HT1080 (cell line): Measurements from ENCODE around the gene SH3RF1. TPM values are rescaled to one million over a fixed set of nuclear protein-coding genes. Genes with fewer than 3 reads are reported as not detected.
A peak's percentile ranks its signal among the peaks of the same experiment; 100 is the strongest.
"Not testable (repeated sequence)": the region's sequence is repeated elsewhere in the genome, so short reads cannot be mapped to it uniquely, and the experiment has no call there.

Source experiments
- DNase-seq: peaks from one replicate; pipeline ENCODE4 v3.0.0-alpha.2; 2015; ENCODE audit warnings: low read depth
- total RNA-seq: library from RNA; depleted of rRNA; stranded (reverse); fragments of >200 nt; shearing (Covaris generic); gene quantifications from 2 replicates; pipeline ENCODE4 v1.2.3, GENCODE V29; 2014

SH3RF1 gene
- total RNA-seq, 1 experiment from 2014 or later, result 12.0 TPM

DNA sequence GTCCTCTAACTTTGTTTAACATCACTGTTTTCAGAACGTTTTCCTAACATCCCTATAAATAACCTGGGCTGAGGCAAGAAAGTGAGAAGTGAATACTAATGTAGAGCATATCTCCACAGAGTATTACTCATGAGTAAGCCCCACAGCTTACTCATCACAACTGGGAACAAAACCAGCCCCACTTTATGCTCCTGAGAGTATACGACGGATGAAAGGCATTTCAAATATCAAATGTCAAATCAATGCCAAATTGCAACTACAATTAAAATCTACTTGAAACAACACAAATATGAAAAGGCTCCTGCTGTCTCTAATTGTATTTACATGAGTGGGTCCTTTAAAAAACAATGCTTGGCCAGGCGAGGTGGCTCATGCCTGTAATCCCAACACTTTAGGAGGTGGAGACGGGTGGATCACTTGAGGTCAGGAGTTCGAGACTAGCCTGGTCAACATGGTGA is 41.2 kb downstream of the SH3RF1 start:
- DNase-seq, result peak; percentile 91

DNA sequence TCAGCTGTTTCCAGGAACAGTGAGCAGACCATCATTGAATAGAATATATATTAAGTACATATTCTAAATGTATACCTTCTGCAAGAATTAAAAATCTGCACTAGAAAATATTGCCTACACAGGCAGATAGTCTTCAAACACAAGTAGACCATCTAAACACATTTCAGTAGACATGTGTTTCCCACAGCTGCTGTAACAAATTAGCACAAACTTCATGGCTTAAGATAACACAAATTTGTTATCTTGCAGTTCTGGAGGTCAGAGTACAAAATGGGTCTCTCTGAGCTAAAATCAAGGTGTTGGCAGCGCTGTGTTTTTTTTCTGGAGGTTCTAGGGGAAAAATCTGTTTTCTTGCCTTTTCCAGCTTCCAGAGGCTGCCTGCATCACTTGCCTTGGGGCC is 42.7 kb downstream of the SH3RF1 start:
- DNase-seq, result no peak

DNA sequence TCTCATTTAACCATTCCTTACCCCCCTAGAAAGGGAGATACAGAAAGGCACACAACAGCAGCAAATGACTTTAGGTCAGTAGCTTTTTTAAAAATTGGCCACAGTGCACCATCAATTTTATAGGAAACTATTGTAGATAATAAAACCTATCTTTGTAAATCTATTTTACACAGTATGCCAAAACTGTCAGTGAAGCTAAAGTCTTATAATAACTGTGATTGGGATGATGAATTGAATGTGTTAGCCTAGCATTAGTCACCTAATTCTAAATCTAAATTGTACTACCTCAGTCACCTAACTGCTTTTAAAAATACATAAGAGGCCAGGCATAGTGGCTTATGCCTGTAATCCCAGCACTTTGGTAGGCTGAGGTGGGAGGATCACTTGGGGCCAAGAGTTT is 44.2 kb downstream of the SH3RF1 start:
- DNase-seq, result no peak

DNA sequence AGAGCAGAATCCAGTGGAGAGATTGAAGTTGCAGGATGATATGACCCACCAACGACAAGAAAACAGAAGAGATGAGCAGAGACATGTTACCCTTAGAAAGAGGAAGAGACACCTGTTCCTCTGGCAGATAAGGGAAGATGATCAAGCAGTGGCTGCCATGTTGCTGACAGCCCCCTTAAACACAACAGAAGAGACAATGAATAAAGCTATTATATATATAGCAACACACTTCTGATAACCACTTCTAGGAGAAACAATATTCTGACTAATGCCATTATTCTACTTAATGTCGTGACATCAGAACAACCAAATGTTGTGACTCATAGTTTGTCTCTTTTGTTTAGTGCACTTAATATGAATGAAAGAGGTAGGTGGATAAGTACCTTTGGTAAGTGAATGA is 44.9 kb downstream of the SH3RF1 start:
- DNase-seq, result peak; percentile 60

DNA sequence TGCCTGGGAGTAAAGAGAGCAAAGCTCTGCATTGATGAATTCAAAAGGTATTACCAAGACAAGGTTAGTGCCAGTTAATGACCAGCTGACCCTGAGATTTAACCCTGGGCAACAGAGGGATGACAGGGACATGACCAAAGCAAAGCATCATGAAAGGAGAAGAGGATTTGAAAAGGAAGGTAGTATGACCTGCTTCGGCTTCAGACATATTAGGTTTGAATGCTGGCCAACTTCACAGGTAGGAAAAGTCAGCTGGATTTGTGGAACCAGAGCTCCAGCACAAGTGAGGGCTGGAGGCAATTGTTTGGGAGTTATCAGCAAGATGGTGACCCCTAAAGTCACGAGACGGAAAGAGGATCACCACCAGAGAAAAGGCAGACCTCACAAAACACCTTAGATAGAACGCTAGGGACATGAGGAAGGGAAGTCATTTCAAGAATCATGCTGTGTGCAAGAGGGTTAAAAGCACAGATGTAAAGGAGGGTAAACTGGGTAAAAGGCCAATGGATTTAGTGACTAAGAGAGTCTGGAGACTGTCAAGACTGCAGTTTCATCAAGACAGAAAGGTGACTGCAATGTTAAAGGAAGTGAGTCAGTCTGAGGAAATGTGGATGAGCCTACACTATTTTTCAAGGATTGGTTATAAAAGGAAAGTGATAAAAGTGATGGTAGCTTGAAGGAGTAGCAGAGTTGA is 45.6 kb downstream of the SH3RF1 start:
- peak; percentile 98 for DNase-seq

DNA sequence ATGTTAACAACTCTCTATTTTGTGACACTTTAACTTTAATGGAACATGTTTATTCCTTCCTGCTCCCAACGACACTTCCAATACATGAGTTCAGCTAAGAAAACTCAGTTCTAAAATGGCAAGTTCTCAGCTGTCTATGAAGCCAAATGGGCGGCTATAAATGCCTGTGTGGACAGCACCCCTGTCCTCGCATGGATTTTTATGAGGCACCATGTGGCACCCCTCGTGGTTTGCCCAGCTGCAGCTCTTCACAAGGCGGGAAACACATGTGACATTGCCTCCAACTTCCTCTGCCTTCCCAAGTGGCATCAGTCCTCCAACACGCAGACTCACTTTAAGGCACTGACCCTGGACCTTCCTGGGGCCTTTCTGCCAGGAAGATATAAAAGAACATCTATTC is 48.0 kb downstream of the SH3RF1 start:
- no peak for DNase-seq

DNA sequence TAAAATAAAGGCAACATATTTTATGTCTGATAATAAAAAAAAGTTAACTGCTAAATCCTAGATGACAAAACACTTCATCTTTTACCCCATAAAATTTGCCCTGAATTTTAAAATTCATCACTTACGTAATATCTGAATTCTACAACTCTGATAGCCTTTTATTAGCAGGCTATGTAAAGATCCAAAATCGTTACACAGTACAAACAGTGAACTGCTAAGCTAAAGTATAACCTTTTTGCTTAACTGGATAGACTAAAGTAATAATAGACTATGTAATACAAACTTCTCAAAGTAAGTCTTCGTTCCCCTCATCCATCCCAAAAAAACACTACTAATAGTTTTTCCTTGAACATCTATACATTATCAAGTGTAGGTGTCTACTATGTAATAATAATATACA is 49.1 kb downstream of the SH3RF1 start:
- DNase-seq, result no peak

DNA sequence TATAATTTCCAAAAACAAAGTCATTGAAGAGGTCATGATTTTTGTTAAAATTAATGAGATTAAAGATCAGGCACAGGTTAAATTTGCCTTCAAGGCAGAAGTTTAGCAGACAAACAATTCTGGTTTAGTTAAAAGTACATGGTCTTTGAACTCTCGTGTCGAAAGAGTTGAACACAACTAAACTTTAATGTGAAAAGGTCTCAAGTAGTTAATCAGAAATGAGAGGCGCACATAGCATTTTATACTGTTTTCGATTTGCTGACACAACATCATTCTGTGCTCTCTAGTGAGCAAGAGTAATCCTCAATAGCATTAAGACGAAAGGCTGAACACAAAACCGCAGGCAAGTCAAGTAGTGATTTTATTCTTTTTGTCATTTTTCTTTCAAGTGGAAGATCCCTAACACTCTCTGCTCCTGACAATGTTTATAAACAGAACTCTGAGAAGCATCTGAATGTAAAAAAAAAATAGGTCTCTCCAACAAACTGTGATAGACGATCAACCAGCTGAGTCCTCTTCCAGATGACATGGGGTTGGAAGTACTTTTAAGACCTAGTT is 49.8 kb downstream of the SH3RF1 start:
- DNase-seq, result no peak

DNA sequence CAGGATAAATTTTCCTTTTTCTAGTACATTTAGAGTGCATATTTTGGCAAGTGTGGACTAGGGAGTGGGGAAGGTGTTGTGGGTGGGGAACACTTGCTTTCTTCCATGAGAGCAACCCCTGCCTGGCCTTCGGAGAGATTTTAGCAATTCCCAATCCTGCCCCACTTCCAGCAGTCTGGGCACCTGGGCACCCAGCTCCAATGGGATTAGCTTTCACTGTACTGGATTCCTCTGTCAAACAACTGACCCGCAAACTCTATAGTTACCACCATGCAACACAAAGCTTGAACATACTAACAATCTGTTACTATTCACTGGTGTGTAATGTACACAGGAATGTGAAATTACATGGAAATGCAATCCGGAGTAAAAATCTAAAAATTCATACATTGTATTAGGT is 50.3 kb downstream of the SH3RF1 start:
- DNase-seq, result no peak

DNA sequence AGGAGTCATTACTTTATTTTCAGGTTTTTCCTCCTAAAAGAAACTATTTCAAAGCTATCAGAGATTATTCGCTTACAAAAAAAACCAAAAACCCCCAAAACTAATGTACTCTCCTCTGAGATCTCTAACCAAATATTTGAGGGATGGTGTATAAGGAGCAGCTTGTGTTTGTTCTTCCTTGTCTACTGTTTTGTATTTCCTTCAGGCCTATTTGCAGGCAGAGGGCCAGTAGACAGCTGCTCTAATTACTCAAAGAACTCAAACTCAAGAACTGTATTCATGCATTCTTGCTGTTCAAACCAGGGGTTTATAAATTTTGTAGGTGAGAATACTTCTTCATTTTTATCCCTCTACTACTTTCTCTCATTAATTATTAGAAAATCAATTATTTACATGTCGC is 51.3 kb downstream of the SH3RF1 start:
- no peak for DNase-seq

DNA sequence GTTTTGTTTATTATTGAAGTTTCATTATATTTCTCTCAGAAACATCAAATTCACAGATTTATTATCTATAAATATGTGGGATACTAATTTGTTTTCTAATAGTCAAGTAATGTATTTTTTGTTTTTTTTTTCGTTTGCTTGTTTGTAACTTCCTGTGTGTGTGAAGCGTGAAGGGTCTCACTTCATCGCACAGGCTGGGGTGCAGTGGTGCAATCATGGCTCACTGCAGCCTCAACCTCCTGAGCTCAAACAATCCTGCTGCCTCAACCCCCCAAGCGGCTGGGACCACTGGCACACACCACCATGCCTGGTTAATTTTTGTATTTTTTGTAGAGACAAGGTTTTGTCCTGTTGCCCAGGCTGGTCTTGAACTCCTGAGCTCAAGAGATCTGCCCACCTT is 55.1 kb downstream of the SH3RF1 start:
- DNase-seq, result no peak

DNA sequence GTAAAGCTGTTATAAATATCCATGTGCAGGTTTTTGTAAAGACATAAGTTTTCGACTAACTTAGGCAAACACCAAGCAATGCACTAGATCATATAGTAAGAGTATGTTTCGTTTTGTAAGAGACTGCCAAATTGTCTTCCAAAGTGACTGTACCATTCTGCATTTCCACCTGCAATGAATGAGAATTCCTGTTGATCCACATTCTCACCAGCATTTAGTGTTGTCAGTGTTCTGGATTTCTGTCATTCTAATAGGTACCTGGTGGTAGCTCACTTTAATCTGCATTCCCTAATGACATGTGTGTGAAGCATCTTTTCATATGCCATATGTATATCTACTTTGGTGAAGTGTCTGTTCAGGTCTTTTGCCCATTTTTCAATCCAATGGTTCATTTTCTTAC is 57.8 kb downstream of the SH3RF1 start:
- no peak for DNase-seq

DNA sequence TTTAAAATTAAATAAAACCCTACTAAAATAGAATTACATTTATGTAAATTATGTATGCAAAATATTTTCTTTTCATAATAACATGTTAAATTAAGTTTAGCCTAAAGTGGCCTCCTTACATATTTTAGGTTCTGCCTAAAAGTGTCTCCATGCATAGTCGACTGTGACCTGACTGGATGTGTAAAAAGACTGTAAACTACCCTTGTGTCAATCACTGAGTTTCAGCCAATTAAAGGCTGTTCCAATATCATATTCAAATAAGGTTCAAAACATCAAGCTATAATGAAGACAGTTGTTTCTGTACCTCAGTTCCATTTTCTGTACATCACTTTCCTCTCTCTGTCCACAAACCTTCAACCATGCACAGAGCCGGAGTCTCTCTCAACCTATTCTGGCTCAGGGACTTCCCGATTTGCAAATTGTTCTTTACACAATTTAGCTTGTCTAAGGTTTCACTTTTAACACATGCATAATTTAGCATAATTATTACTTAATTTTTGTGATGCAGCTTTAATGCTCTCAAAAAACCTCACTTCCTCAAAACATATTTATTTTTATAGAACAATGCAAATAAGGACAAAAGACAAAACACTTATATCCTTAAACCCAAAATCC is 60.1 kb downstream of the SH3RF1 start:
- DNase-seq, result no peak

DNA sequence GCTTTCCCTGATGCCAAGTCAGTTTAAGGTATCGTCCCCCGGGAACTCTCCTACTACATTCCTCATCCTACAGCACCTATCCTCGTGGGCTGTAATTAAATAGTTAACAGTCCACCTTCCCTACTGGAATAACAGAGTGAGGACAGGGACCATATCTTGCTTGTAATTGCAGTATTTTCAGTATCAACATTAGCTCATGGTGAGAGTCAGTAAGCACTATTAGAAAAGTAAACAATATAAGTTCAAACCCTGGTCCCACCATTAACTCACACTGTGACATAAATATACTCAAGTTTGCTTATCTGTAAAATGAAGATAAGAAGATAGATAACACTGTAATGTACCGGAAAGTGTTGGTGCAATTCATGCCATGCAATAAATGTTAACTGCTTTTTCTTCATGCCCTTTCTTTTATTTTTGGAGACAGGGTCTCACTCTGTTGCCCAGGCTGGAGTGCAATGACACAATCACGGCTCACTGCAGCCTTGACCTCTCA is 61.3 kb downstream of the SH3RF1 start:
- no peak for DNase-seq

DNA sequence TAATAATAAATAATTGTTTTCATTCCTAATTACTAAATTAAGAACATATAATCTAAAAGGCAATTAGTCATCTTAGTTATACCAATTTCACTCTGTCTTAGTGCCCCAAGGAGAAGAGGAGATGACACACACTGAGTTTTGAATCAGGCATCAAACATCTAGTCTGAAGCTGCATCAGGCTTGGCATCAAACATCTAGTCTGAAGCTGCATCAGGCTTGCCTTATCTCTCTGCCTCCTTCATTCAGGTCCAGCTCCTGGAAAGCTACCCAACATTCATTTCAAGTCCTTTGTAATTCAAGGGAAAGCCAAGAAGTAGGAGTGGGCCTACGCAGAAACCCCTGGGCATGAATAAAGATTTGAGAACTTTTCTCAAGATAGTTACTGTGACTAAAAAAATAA is 62.2 kb downstream of the SH3RF1 start:
- no peak for DNase-seq

DNA sequence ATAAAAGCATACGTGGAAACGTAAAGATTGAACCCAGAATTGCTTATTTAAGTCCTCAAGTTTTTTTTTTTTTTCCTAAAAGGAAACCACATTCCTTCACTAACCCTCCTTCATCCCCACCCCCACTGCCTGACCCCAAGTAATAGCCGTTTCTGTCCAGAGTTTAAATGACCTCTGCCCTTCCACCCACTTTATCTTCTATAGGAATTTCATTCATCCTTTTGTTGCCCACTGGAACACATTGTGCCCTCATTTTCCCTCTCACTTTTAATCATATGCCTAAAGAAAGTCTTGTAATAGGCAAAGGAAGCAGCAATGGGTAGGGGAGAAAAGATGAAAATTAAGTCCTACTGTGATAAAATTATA is 62.7 kb downstream of the SH3RF1 start:
- no peak for DNase-seq

DNA sequence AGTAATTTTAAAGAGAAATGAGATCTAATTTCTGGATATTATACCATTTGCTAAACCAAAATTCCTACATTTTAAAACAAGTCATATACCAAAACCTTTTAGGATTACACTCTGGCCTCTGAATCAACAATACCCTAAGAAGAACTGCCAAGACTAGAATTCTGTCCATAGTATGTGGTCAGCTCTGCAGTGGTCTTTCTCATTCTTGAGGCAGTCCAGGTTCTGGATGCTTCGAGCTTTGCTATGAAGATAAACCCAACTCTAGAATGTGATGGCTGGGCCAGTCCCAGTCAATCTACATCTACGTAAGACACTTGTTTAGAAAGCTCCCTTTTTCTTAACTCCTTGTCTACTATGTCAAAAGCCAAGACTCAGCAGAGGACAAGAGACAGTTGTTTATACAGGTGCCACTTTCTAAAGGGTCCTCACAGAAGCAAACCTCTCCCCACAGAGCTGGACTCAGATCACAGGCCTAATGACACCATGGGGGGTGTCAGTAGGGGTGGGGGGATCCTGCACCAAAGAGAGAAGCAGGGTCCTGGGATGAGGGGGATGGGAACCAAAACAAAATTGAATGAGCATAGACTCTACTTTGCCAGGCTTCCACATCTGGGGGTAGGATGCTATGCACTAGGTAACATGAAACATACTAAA is 63.2 kb downstream of the SH3RF1 start:
- DNase-seq, result no peak

DNA sequence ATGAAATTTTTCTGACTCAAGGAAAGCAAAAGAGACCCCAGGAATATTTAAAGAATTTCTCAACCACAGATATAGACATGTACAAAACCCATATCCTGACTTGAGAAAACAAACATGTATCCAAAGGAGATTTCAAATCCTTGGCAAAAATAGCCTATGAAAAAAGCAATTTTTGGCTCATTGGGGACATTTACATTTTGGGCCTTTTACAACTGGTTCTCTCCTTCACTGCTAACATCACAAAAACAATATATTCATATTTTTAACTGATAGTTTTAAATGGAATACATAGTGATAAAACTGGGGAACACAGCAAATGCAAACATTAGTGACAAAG is 65.0 kb downstream of the SH3RF1 start:
- DNase-seq, result no peak

DNA sequence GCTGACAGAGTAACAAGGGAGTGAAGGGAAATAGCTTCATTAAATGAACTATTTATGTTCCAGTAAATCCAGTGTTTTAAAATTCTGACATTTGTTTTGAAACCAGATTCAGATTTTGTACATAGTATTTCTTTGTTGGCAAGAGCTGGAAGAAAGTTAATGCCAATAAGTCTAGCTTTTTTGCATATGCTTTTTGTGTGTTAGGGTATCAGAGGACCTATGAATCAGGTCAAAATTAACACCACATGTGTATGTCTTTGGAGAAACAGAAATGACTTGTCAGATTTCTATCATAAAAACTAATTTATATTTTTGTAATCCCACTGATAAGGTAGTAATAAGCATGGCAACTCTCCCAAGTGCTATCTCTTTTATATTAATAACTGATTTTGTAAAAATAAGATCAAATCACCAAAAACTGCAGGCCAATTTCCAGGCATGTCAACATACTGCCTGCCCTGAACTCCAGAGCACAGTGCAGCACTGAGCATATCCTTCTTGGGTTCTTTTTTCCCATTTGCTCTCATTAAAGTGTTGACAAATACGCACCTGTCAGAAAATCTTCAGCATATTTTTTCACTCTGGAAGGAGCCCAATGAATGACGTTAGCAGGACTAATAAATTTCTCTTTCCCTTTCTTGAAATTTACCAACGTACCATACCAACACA is 65.5 kb downstream of the SH3RF1 start:
- DNase-seq, result no peak

DNA sequence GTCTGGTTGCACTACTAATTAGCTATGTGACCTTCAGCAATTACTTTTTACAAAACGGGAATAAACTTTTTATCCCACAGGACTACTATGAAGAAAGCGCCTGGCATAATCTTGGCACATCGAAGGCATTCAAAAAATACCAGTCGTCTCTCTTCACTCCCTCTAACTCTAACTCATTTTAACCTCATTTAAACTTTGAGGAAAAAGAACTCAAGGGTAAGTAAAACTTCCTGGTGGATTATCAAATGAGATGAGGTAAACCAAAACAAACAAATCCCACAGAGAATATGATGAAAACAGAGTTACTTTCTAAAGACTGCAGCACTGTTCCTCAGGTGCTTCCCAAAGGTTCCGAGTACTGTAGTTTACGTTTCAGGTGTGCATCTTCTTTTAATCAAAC is 66.9 kb downstream of the SH3RF1 start:
- no peak for DNase-seq

DNA sequence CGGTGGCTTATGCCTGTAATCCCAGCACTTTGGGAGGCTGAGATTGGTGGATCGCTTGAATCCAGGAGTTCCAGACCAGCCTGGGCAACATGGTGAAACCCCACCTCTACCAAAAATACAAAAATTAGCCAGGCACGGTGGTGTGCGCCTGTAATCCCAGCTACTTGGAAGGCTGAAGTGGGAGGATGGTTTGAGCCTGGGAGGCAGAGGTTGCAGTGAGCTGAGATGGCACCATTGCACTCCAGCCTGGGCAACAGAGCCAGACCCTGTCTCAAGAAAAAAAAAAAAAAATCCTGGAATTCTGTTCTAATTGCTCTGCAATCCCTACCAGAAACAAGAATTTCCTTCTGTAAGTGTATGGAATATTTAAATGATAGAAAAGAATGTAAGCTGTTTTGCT is 67.5 kb downstream of the SH3RF1 start:
- not testable (repeated sequence) for DNase-seq

DNA sequence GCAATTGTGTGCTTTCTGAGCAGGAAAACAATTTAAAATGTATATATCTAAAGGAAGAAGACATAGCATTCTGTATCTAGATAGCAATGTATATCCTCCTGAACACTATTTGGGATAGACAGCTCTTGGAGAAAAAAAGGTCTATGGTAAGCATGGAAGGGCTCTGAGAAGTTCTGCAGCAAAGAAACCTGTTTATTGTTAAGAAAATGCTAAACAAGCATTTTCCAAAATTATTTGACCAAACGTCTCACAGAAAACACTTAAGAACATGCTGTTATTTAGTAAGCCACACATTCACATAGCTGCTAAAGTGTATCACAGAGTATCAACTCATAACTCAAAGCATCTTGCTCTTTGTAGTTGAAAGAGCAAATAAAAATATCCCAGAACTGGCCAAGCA is 67.9 kb downstream of the SH3RF1 start:
- no peak for DNase-seq
